Measurements from ENCODE around the gene ASXL3. TPM values are rescaled to one million over a fixed set of nuclear protein-coding genes. Genes with fewer than 3 reads are reported as not detected.

The ASXL3 gene
- polyA plus RNA-seq, 3 donors, result not detected

GRCh38 chr18:33556846-33557245 lies 21.2 kb upstream of the ASXL3 start:
- TF ChIP-seq CTCF (IDR thresholded peaks at IDR 0.05), result no peak
- Histone ChIP-seq H3K27me3 (ENCODE audit: control insufficient read depth in 2 of 2, insufficient read depth in 2 of 2, low read length in 2 of 2) (no peaks in the 10 kb centered on the region), H3K4me3 (replicated peaks in 1 of 3; ENCODE audit: low read depth in 2 of 3, low read length in 3 of 3) (no peak overlapping the region), H3K79me2 (ENCODE audit: insufficient read depth, low read length) (no peaks in the 10 kb centered on the region), H3K9me3 (replicated peaks in 1 of 2; ENCODE audit: control insufficient read depth in 1 of 2, insufficient read depth in 1 of 2, low read length in 2 of 2) (no peaks in the 10 kb centered on the region), H2AFZ (ENCODE audit: insufficient read depth, low read depth, low read length, poor library complexity, severe bottlenecking) (no peak overlapping the region), H3K9ac (ENCODE audit: insufficient read depth, low read length, poor library complexity, severe bottlenecking) (no peak overlapping the region), H3K4me1 (ENCODE audit: control insufficient read depth in 1 of 2, insufficient read depth in 2 of 2, low read length in 2 of 2) (no peaks in the 10 kb centered on the region), H4K20me1 (ENCODE audit: insufficient read depth, low read length) (no peaks in the 10 kb centered on the region), H3K36me3 (replicated peaks in 1 of 2; ENCODE audit: control insufficient read depth in 1 of 2, insufficient read depth in 2 of 2, low read length in 2 of 2) (no peaks in the 10 kb centered on the region), H3K4me2 (replicated peaks; ENCODE audit: extremely low read depth, low read length, poor library complexity, severe bottlenecking) (no peak overlapping the region), H3K27ac (ENCODE audit: low read depth in 1 of 2, low read length in 2 of 2) (no peak overlapping the region)
- no peaks in the 10 kb centered on the region for H3K27me3 Mint-ChIP-seq (ENCODE audit: low read depth in 3 of 3)
- no peak overlapping the region for H3K4me3 Mint-ChIP-seq
- intact Hi-C loops (cut with micrococcal nuclease), result no loop called here
- no peak overlapping the region for H3K27ac Mint-ChIP-seq
- no peak for DNase-seq
- 100% methylated on average over 2 of the region's 2 CpGs for WGBS (ENCODE audit: insufficient coverage)
- peaks cover 0 to 3% (median 1%) of the 10 kb centered on the region in 7 donors for H3K9me3 Mint-ChIP-seq
- no peaks in the 10 kb centered on the region for H3K4me1 Mint-ChIP-seq
- H3K36me3 Mint-ChIP-seq, result no peaks in the 10 kb centered on the region

GRCh38 chr18:33557706-33558105 lies 20.3 kb upstream of the ASXL3 start:
- Histone ChIP-seq H4K20me1 (ENCODE audit: insufficient read depth, low read length) (no peaks in the 10 kb centered on the region), H3K4me1 (ENCODE audit: control insufficient read depth in 1 of 2, insufficient read depth in 2 of 2, low read length in 2 of 2) (no peaks in the 10 kb centered on the region), H3K9ac (ENCODE audit: insufficient read depth, low read length, poor library complexity, severe bottlenecking) (no peak overlapping the region), H3K27ac (ENCODE audit: low read depth in 1 of 2, low read length in 2 of 2) (no peak overlapping the region), H3K4me2 (replicated peaks; ENCODE audit: extremely low read depth, low read length, poor library complexity, severe bottlenecking) (no peak overlapping the region), H3K9me3 (replicated peaks in 1 of 2; ENCODE audit: control insufficient read depth in 1 of 2, insufficient read depth in 1 of 2, low read length in 2 of 2) (no peaks in the 10 kb centered on the region), H2AFZ (ENCODE audit: insufficient read depth, low read depth, low read length, poor library complexity, severe bottlenecking) (no peak overlapping the region), H3K27me3 (ENCODE audit: control insufficient read depth in 2 of 2, insufficient read depth in 2 of 2, low read length in 2 of 2) (no peaks in the 10 kb centered on the region), H3K36me3 (replicated peaks in 1 of 2; ENCODE audit: control insufficient read depth in 1 of 2, insufficient read depth in 2 of 2, low read length in 2 of 2) (no peaks in the 10 kb centered on the region), H3K4me3 (replicated peaks in 1 of 3; ENCODE audit: low read depth in 2 of 3, low read length in 3 of 3) (no peak overlapping the region), H3K79me2 (ENCODE audit: insufficient read depth, low read length) (no peaks in the 10 kb centered on the region)
- H3K27me3 Mint-ChIP-seq (ENCODE audit: low read depth in 3 of 3), result no peaks in the 10 kb centered on the region
- TF ChIP-seq CTCF (IDR thresholded peaks at IDR 0.05), result no peak
- no peak for DNase-seq
- no peaks in the 10 kb centered on the region for H3K4me1 Mint-ChIP-seq
- no CpG with 5 or more reads among the region's 3 CpGs for WGBS (ENCODE audit: insufficient coverage)
- no peak overlapping the region for H3K27ac Mint-ChIP-seq
- intact Hi-C loops (cut with micrococcal nuclease), result no loop called here
- H3K4me3 Mint-ChIP-seq, result no peak overlapping the region
- H3K9me3 Mint-ChIP-seq, result peaks cover 0 to 3% (median 1%) of the 10 kb centered on the region in 7 donors
- H3K36me3 Mint-ChIP-seq, result no peaks in the 10 kb centered on the region
